ENCODE measurements around the gene MORN1. TPM values are rescaled to one million over a fixed set of nuclear protein-coding genes. Genes with fewer than 3 reads are reported as not detected.

Gene MORN1
- total RNA-seq, 1 experiment from 2014 or later: 47.8 TPM

DNA sequence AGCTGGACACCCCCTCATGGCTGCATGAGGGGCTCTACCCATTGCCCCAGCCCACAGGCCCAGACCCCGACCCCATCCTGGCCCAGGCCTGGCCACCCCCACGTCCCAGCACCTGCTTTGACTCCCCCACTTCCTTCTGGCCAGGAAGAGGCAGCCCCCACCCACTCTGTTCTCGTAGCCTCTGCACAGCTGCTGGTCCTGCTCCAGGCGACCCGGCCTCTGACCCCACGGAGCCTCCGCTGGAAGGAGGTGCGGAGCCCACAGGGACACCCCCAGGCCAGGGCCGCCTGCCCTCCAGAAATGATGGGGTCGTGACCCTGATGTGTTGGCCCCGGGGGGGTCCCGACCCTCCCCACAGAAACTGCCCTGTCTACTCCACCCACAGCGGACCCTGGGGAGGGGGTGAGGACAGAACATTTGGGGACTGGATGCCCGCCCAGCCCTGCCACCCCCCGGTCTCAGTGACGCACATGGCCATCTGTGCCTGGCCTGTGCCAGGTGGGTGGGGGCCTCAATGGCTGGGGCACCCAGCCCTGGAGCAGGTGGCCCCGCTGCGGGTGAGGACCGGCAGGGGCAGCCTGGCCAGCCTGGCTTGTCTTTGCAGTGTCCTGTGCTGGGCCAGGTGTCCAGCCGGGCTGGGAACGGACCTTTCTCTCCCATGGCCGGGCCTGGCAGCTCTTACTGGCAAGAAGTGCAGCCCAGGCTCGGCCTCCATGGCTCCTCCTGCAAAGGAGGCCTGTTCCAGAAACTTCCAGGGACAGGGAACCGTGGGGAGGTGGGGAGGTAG lies 78.6 kb downstream of the MORN1 start:
- H3K36me3 ChIP-seq (ENCODE audit: low read depth): no peaks in the 10 kb centered on the region
- H3K9me2 ChIP-seq (ENCODE audit: insufficient read depth): no peaks in the 10 kb centered on the region
- ChIA-PET POLR2A (ENCODE audit: unreplicated experiment) (interaction anchor here (0.7 kb wide), 1 partner anchor 45 kb away, joined by 3 read pairs; no protein-coding TSS in a partner anchor), CTCF (no interaction called here)
- BruUV-seq (replicated peaks): no TSS peak
- H4K20me1 ChIP-seq (ENCODE audit: insufficient read depth): no peaks in the 10 kb centered on the region
- no peak overlapping the region for H3K27ac ChIP-seq
- DNase-seq: no peak
- intact Hi-C loops (cut with micrococcal nuclease; ENCODE audit: unreplicated experiment): loop anchor here (5.0 to 10.0 kb wide), 3 partner anchors 80 to 222 kb away; partner anchors contain the start of genes HES5, MORN1, RER1 and SKI
- H3K79me2 ChIP-seq (ENCODE audit: low read depth): no peaks in the 10 kb centered on the region
- H3K4me3 ChIP-seq: no peak overlapping the region
- no peaks in the 10 kb centered on the region for H3K9me3 ChIP-seq (ENCODE audit: insufficient read depth, low read depth)
- TF ChIP-seq, protein P1, sequence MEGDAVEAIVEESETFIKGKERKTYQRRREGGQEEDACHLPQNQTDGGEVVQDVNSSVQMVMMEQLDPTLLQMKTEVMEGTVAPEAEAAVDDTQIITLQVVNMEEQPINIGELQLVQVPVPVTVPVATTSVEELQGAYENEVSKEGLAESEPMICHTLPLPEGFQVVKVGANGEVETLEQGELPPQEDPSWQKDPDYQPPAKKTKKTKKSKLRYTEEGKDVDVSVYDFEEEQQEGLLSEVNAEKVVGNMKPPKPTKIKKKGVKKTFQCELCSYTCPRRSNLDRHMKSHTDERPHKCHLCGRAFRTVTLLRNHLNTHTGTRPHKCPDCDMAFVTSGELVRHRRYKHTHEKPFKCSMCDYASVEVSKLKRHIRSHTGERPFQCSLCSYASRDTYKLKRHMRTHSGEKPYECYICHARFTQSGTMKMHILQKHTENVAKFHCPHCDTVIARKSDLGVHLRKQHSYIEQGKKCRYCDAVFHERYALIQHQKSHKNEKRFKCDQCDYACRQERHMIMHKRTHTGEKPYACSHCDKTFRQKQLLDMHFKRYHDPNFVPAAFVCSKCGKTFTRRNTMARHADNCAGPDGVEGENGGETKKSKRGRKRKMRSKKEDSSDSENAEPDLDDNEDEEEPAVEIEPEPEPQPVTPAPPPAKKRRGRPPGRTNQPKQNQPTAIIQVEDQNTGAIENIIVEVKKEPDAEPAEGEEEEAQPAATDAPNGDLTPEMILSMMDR (conservative IDR thresholded peaks at IDR 0.05): no peak
- TF ChIP-seq EZH2 (IDR thresholded peaks at IDR 0.05; ENCODE audit: low read depth): no peak
- no peak overlapping the region for H2AFZ ChIP-seq
- H3K4me2 ChIP-seq: no peak overlapping the region
- peaks cover 38% of the 10 kb centered on the region for H3F3A ChIP-seq (ENCODE audit: insufficient read depth, low read depth)
- no peaks in the 10 kb centered on the region for H3K27me3 ChIP-seq (ENCODE audit: insufficient read depth, low read depth)
- H3K4me1 ChIP-seq (replicated peaks; ENCODE audit: insufficient read depth): peaks cover 24% of the 10 kb centered on the region

DNA sequence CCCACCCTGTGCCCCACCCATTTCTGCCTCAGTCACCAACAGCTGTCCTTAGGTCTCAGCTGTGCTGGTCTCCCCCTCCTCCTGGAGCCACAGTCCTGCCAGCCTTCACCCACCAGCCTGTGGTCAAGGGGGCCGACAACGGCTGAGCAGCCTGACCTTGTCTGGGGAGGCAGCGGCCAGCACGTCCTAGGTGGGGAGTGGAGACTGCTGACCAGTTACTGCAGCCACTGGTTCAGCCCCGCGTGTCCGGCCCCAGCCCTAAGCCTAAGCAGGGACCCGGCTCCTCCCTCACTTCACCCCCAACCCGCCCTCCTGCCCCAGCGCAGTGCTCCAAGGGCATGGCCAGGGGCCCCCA lies 79.2 kb downstream of the MORN1 start:
- Histone ChIP-seq H3K9me2 (ENCODE audit: insufficient read depth) (no peaks in the 10 kb centered on the region), H3K27me3 (ENCODE audit: insufficient read depth, low read depth) (no peaks in the 10 kb centered on the region), H3K79me2 (ENCODE audit: low read depth) (no peaks in the 10 kb centered on the region), H3K4me3 (no peak overlapping the region), H3K36me3 (ENCODE audit: low read depth) (no peaks in the 10 kb centered on the region), H3F3A (ENCODE audit: insufficient read depth, low read depth) (peaks cover 42% of the 10 kb centered on the region), H2AFZ (no peak overlapping the region), H3K9me3 (ENCODE audit: insufficient read depth, low read depth) (no peaks in the 10 kb centered on the region), H3K27ac (no peak overlapping the region), H3K4me2 (no peak overlapping the region), H4K20me1 (ENCODE audit: insufficient read depth) (no peaks in the 10 kb centered on the region), H3K4me1 (replicated peaks; ENCODE audit: insufficient read depth) (peaks cover 24% of the 10 kb centered on the region)
- TF ChIP-seq EZH2 (IDR thresholded peaks at IDR 0.05; ENCODE audit: low read depth): no peak
- TF ChIP-seq, protein P1 (conservative IDR thresholded peaks at IDR 0.05): no peak
- POLR2A ChIA-PET (ENCODE audit: unreplicated experiment): interaction anchor here (0.5 to 0.7 kb wide), 3 partner anchors 45 to 83 kb away, joined by 3 read pairs; no protein-coding TSS in a partner anchor
- CTCF ChIA-PET: no interaction called here
- no peak for DNase-seq
- BruUV-seq (replicated peaks): no TSS peak
- intact Hi-C loops (cut with micrococcal nuclease; ENCODE audit: unreplicated experiment): loop anchor here (5.0 to 10.0 kb wide), 3 partner anchors 80 to 223 kb away; partner anchors contain the start of genes HES5, MORN1, RER1 and SKI

DNA sequence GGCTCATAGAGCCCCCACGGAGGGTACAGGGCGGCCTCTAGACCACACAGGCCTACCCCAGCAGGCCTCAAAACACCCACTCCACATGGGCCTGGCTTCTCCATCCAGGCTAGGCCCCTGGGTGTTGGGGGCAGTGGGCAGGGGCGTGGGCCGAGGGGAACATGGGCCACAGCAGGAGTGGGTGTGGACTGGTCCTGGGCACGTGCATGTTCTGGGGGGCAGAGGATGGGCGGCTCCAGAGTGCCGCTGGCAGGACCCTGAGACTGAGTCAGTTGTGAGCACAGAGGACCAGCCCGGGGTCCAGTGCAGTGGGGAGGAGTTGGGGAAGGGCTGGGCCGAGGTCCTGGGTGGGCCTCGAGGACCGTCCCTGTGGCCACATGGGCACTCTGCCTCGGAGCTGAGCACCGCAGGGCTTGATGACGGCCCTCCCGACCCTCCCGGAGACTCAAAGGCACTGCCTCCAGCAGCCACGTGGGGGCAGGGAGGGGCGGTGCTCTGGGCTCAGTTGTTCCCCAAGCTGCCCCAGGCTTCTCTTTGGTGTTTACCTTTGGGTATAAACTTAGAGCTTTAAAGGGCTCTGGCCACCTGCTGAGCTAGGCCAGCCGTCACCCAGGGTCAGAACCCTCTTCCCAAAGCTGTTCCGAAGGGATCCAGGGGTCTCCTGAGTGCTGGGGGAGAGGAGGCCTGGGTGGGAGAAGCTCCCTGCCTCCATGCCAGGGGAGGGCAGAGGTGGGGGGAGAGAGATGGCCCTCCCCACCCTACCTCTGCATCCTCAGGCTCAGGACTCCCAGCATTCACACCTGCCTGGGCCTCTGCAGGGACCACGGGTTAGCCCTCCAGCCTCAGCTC lies 79.9 kb downstream of the MORN1 start:
- POLR2A ChIA-PET (ENCODE audit: unreplicated experiment): interaction anchor here (0.5 to 0.7 kb wide), 3 partner anchors 45 to 82 kb away, joined by 3 read pairs; no protein-coding TSS in a partner anchor
- no peak for TF ChIP-seq EZH2 (IDR thresholded peaks at IDR 0.05; ENCODE audit: low read depth)
- TF ChIP-seq, protein P1 (conservative IDR thresholded peaks at IDR 0.05): peak; percentile 39; the same call in 1 of the 2 replicates
- H4K20me1 ChIP-seq (ENCODE audit: insufficient read depth): no peaks in the 10 kb centered on the region
- no peak overlapping the region for H3K4me3 ChIP-seq
- H3K27me3 ChIP-seq (ENCODE audit: insufficient read depth, low read depth): no peaks in the 10 kb centered on the region
- H3K36me3 ChIP-seq (ENCODE audit: low read depth): no peaks in the 10 kb centered on the region
- CTCF ChIA-PET: no interaction called here
- no TSS peak for BruUV-seq (replicated peaks)
- peaks cover 36% of the 10 kb centered on the region for H3F3A ChIP-seq (ENCODE audit: insufficient read depth, low read depth)
- no peak overlapping the region for H2AFZ ChIP-seq
- H3K4me2 ChIP-seq: no peak overlapping the region
- no peaks in the 10 kb centered on the region for H3K9me3 ChIP-seq (ENCODE audit: insufficient read depth, low read depth)
- peaks cover 17% of the 10 kb centered on the region for H3K4me1 ChIP-seq (replicated peaks; ENCODE audit: insufficient read depth)
- no peaks in the 10 kb centered on the region for H3K9me2 ChIP-seq (ENCODE audit: insufficient read depth)
- intact Hi-C loops (cut with micrococcal nuclease; ENCODE audit: unreplicated experiment): loop anchor here (5.0 to 10.0 kb wide), 3 partner anchors 81 to 223 kb away; partner anchors contain the start of genes HES5, MORN1, RER1 and SKI
- no peak overlapping the region for H3K27ac ChIP-seq
- H3K79me2 ChIP-seq (ENCODE audit: low read depth): no peaks in the 10 kb centered on the region
- peak; percentile 32 to 43 for DNase-seq
